Measurements from ENCODE around the gene PLK5. TPM values are rescaled to one million over a fixed set of nuclear protein-coding genes. Genes with fewer than 3 reads are reported as not detected.

PLK5 gene, protein sequence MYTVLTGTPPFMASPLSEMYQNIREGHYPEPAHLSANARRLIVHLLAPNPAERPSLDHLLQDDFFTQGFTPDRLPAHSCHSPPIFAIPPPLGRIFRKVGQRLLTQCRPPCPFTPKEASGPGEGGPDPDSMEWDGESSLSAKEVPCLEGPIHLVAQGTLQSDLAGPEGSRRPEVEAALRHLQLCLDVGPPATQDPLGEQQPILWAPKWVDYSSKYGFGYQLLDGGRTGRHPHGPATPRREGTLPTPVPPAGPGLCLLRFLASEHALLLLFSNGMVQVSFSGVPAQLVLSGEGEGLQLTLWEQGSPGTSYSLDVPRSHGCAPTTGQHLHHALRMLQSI
- total RNA-seq = under 1 TPM in 1 of 2 donors, not detected in 1; under 0.01 TPM

GRCh38 chr19:1523412-1524286 lies at the start of gene PLK5:
PLK5 (plus strand) TSS chr19:1524077; CDS start chr19:1526997, 2,920 bp downstream.

GRCh38 chr19:1478934-1479707 lies 44.8 kb upstream of the PLK5 start, which contains the start of gene C19orf25:
C19orf25 (minus strand) TSS chr19:1479215; CDS start chr19:1478903, 312 bp downstream.

DNA sequence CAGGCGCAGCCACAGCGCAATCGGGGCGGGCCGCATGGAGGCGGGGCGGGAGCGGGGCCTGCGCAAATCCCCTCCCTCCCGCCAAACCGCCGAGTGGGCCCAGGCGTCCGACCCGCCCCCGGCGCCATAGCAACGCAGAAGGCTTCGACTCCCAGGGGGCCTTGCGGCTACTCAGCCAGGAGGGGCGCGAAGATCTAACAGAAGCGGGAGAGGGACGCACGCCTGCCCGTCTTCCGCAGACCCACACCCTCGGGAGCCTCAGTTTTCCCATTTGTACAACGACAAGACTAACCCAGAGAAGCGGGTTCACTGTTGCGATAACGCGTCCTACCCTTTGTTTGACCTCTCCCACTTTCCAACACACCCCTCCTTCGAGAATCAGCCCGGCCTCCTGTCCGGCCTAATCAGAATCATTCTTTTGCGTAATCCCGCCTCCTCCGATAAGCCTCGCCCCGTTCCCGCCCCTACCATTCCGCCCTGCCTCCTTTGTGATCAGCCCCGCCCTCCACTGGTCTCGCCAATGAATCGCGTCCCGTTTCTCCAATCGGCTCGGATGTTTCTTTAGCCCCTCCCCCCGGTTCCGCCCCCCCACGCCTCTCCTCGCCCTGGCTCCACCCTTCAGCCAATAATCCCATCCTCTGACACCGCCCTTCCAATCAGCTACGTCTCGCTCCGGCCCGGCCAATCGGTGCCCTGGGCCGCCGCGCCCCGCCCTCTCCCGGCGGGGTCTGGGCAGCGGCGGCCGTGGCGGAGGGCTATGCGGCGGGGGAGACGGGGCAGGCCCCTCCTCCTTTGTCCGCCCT lies 33.4 kb upstream of the PLK5 start, which contains the start of gene PCSK4:
Gene PCSK4, minus strand, starts transcription at position 40 of the 803 bp plus-strand sequence. Its CDS starts 4 bp downstream, at position 36.

DNA sequence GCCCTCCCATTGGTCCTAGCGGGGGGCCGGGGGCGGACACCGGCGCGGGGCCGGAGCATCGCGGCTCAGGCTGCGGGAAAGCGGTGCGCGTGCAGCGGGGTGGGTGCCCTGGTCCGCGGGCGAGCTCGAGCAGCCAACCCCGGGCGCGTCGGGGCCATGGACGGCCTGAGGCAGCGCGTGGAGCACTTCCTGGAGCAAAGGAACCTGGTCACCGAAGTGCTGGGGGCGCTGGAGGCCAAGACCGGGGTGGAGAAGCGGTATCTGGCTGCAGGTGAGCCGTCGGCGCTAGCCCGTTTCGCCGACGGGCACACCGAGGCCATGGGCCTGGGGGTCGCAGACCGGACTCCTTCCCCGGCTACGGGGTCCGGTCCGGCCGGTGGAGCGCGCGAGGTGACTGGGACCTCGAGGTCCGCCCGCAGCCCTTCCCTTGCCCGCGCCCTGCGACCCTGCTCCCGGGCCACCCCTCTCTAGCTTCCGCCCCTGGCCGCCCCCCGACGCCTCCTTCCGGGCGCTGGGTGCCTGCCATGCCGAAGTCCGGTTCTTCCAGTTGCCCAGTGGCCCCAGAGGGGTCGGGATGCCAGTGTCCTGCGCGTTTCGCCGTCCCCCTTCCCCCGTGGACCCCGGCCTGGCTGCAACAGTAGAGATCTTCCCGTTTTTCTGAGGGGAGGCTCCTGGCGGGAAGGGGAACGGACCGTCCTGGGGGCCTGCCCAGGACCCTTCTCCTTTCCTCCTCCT lies 32.6 kb upstream of the PLK5 start, which contains the start of gene REEP6:
Gene REEP6, plus strand, starts transcription at position 68 of the 735 bp plus-strand sequence. Its CDS starts 89 bp downstream, at position 157.

GRCh38 chr19:1512671-1513498 lies 11.0 kb upstream of the PLK5 start, which contains the start of gene ADAMTSL5:
ADAMTSL5 (minus strand) TSS chr19:1513019; CDS start chr19:1510943, 2,076 bp downstream.

GRCh38 chr19:1568320-1569019 lies 44.6 kb downstream of the PLK5 start, which contains the start of gene MEX3D:
MEX3D (minus strand) TSS chr19:1568325; CDS start chr19:1568058, 267 bp downstream.

Small RNAs within 50 kb of the gene (small RNA-seq; reads per million reads assigned to genes)
- 0 reads per million in 2 donors for gene AC005943.2
- 0 reads per million in 2 donors for gene RN7SL477P

Other genes starting within 250 kb of the PLK5 start
- 10 to 100 TPM; 47.8 to 63.6 TPM for gene FAM174C, start 248.5 kb upstream of the PLK5 start, total RNA-seq
- not detected for gene EFNA2, start 238.2 kb upstream of the PLK5 start, total RNA-seq
- 10 to 100 TPM; 87.2 to 89.5 TPM for gene NDUFS7, start 140.2 kb upstream of the PLK5 start, total RNA-seq
- 10 to 100 TPM; 19.3 to 20.6 TPM for gene GAMT, start 122.5 kb upstream of the PLK5 start, total RNA-seq
- 10 to 100 TPM; 41.6 to 61.6 TPM for gene DAZAP1, start 116.5 kb upstream of the PLK5 start, total RNA-seq
- gene RPS15, start 85.7 kb upstream of the PLK5 start, total RNA-seq = 100 to 1,000 TPM; 480 to 582 TPM
- gene APC2, start 74.0 kb upstream of the PLK5 start, total RNA-seq = under 1 TPM; under 0.01 TPM
- gene C19orf25, start 44.9 kb upstream of the PLK5 start, total RNA-seq = 10 to 100 TPM; 20.0 to 26.6 TPM
- gene PCSK4, start 33.7 kb upstream of the PLK5 start, total RNA-seq = 1 to 10 TPM in 1 of 2 donors, under 1 TPM in 1; 0.67 to 2.4 TPM
- gene REEP6, start 32.9 kb upstream of the PLK5 start, total RNA-seq = 1 to 10 TPM; 3.0 to 3.1 TPM
- 1 to 10 TPM; 1.7 to 2.4 TPM for gene ADAMTSL5, start 11.1 kb upstream of the PLK5 start, total RNA-seq
- gene MEX3D, start 44.2 kb downstream of the PLK5 start, total RNA-seq = 10 to 100 TPM; 16.5 to 18.0 TPM
- gene MBD3, start 68.8 kb downstream of the PLK5 start, total RNA-seq = 10 to 100 TPM; 68.1 to 69.3 TPM
- 10 to 100 TPM; 38.9 to 56.3 TPM for gene UQCR11, start 81.4 kb downstream of the PLK5 start, total RNA-seq
- gene TCF3, start 128.5 kb downstream of the PLK5 start, total RNA-seq = 10 to 100 TPM; 34.8 to 49.3 TPM
- not detected for gene ONECUT3, start 229.4 kb downstream of the PLK5 start, total RNA-seq

Data from melanocyte of skin (primary cell).